Measurements from ENCODE around the gene TDRD9. TPM values are rescaled to one million over a fixed set of nuclear protein-coding genes. Genes with fewer than 3 reads are reported as not detected.
"Not testable (repeated sequence)": the region's sequence is repeated elsewhere in the genome, so short reads cannot be mapped to it uniquely, and the experiment has no call there.

TDRD9 gene
- total RNA-seq, 1 donor from 2014 or later = not detected

GRCh38 chr14:103886304-103887169 lies 41.7 kb upstream of the TDRD9 start:
- Mint-ChIP-seq H3K4me3 (ENCODE audit: unreplicated experiment) (peak overlapping the region; percentile 27), H3K4me1 (ENCODE audit: low read depth, unreplicated experiment) (peaks cover 6% of the 10 kb centered on the region), H3K36me3 (ENCODE audit: low read depth, unreplicated experiment) (no peaks in the 10 kb centered on the region), H3K27me3 (ENCODE audit: low read depth, unreplicated experiment) (peaks cover 22% of the 10 kb centered on the region), H3K9me3 (ENCODE audit: unreplicated experiment) (no peaks in the 10 kb centered on the region), H3K27ac (ENCODE audit: unreplicated experiment) (no peak overlapping the region)
- no peak overlapping the region for H3K9ac ChIP-seq (ENCODE audit: low read length)
- H3K27ac ChIP-seq (ENCODE audit: low read depth, low read length) = no peak overlapping the region
- no peaks in the 10 kb centered on the region for H3K79me2 ChIP-seq (ENCODE audit: insufficient read depth, low read length)
- H3K9me3 ChIP-seq (ENCODE audit: insufficient read depth, low read depth, low read length) = no peaks in the 10 kb centered on the region
- H3K4me2 ChIP-seq (ENCODE audit: low read length) = no peak overlapping the region
- H3K4me3 ChIP-seq (ENCODE audit: insufficient read depth, low read depth, low read length) = no peak overlapping the region
- H4K20me1 ChIP-seq (ENCODE audit: insufficient read depth, low read length) = no peaks in the 10 kb centered on the region
- H3K36me3 ChIP-seq (ENCODE audit: insufficient read depth, low read length) = no peaks in the 10 kb centered on the region
- TF ChIP-seq, protein P1, sequence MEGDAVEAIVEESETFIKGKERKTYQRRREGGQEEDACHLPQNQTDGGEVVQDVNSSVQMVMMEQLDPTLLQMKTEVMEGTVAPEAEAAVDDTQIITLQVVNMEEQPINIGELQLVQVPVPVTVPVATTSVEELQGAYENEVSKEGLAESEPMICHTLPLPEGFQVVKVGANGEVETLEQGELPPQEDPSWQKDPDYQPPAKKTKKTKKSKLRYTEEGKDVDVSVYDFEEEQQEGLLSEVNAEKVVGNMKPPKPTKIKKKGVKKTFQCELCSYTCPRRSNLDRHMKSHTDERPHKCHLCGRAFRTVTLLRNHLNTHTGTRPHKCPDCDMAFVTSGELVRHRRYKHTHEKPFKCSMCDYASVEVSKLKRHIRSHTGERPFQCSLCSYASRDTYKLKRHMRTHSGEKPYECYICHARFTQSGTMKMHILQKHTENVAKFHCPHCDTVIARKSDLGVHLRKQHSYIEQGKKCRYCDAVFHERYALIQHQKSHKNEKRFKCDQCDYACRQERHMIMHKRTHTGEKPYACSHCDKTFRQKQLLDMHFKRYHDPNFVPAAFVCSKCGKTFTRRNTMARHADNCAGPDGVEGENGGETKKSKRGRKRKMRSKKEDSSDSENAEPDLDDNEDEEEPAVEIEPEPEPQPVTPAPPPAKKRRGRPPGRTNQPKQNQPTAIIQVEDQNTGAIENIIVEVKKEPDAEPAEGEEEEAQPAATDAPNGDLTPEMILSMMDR (IDR thresholded peaks at IDR 0.05; ENCODE audit: insufficient read depth, low read depth, low read length) = peak; percentile 14
- no peak for TF ChIP-seq EZH2 (IDR thresholded peaks at IDR 0.05; ENCODE audit: insufficient read depth, low read length)
- DNase-seq (ENCODE audit: low read depth) (no peak), FAIRE-seq (no peak)
- H2AFZ ChIP-seq (ENCODE audit: low read depth, low read length) = no peak overlapping the region
- H3K4me1 ChIP-seq (ENCODE audit: insufficient read depth, low read length) = peaks cover 3% of the 10 kb centered on the region
- H3K27me3 ChIP-seq (ENCODE audit: insufficient read depth, low read length) = peaks cover 13% of the 10 kb centered on the region

GRCh38 chr14:103887170-103887501 lies 41.1 kb upstream of the TDRD9 start:
- Histone ChIP-seq H3K4me2 (ENCODE audit: low read length) (no peak overlapping the region), H3K9ac (ENCODE audit: low read length) (no peak overlapping the region), H3K4me1 (ENCODE audit: insufficient read depth, low read length) (peaks cover 3% of the 10 kb centered on the region), H4K20me1 (ENCODE audit: insufficient read depth, low read length) (no peaks in the 10 kb centered on the region), H3K27me3 (ENCODE audit: insufficient read depth, low read length) (peaks cover 13% of the 10 kb centered on the region), H3K36me3 (ENCODE audit: insufficient read depth, low read length) (no peaks in the 10 kb centered on the region), H3K4me3 (ENCODE audit: insufficient read depth, low read depth, low read length) (no peak overlapping the region), H2AFZ (ENCODE audit: low read depth, low read length) (no peak overlapping the region), H3K27ac (ENCODE audit: low read depth, low read length) (no peak overlapping the region), H3K79me2 (ENCODE audit: insufficient read depth, low read length) (no peaks in the 10 kb centered on the region), H3K9me3 (ENCODE audit: insufficient read depth, low read depth, low read length) (no peaks in the 10 kb centered on the region)
- Mint-ChIP-seq H3K36me3 (ENCODE audit: low read depth, unreplicated experiment) (no peaks in the 10 kb centered on the region), H3K27me3 (ENCODE audit: low read depth, unreplicated experiment) (peaks cover 19% of the 10 kb centered on the region), H3K4me3 (ENCODE audit: unreplicated experiment) (no peak overlapping the region), H3K27ac (ENCODE audit: unreplicated experiment) (no peak overlapping the region), H3K9me3 (ENCODE audit: unreplicated experiment) (no peaks in the 10 kb centered on the region), H3K4me1 (ENCODE audit: low read depth, unreplicated experiment) (peaks cover 6% of the 10 kb centered on the region)
- no peak for FAIRE-seq
- no peak for DNase-seq (ENCODE audit: low read depth)
- TF ChIP-seq, protein P1 (IDR thresholded peaks at IDR 0.05; ENCODE audit: insufficient read depth, low read depth, low read length) = no peak
- TF ChIP-seq EZH2 (IDR thresholded peaks at IDR 0.05; ENCODE audit: insufficient read depth, low read length) = no peak

GRCh38 chr14:103887557-103888115 lies 40.6 kb upstream of the TDRD9 start:
- H3K27ac Mint-ChIP-seq (ENCODE audit: unreplicated experiment) = no peak overlapping the region
- no peaks in the 10 kb centered on the region for H3K9me3 Mint-ChIP-seq (ENCODE audit: unreplicated experiment)
- TF ChIP-seq EZH2 (IDR thresholded peaks at IDR 0.05; ENCODE audit: insufficient read depth, low read length) = no peak
- TF ChIP-seq, protein P1 (IDR thresholded peaks at IDR 0.05; ENCODE audit: insufficient read depth, low read depth, low read length) = no peak
- Histone ChIP-seq H3K36me3 (ENCODE audit: insufficient read depth, low read length) (no peaks in the 10 kb centered on the region), H3K9ac (ENCODE audit: low read length) (no peak overlapping the region), H3K79me2 (ENCODE audit: insufficient read depth, low read length) (no peaks in the 10 kb centered on the region), H3K4me2 (ENCODE audit: low read length) (no peak overlapping the region), H2AFZ (ENCODE audit: low read depth, low read length) (no peak overlapping the region), H3K4me3 (ENCODE audit: insufficient read depth, low read depth, low read length) (no peak overlapping the region), H3K27ac (ENCODE audit: low read depth, low read length) (no peak overlapping the region), H4K20me1 (ENCODE audit: insufficient read depth, low read length) (no peaks in the 10 kb centered on the region), H3K4me1 (ENCODE audit: insufficient read depth, low read length) (peaks cover 3% of the 10 kb centered on the region), H3K9me3 (ENCODE audit: insufficient read depth, low read depth, low read length) (no peaks in the 10 kb centered on the region), H3K27me3 (ENCODE audit: insufficient read depth, low read length) (peaks cover 13% of the 10 kb centered on the region)
- H3K4me1 Mint-ChIP-seq (ENCODE audit: low read depth, unreplicated experiment) = peaks cover 6% of the 10 kb centered on the region
- FAIRE-seq (no peak), DNase-seq (ENCODE audit: low read depth) (no peak)
- H3K27me3 Mint-ChIP-seq (ENCODE audit: low read depth, unreplicated experiment) = peaks cover 16% of the 10 kb centered on the region
- H3K4me3 Mint-ChIP-seq (ENCODE audit: unreplicated experiment) = no peak overlapping the region
- no peaks in the 10 kb centered on the region for H3K36me3 Mint-ChIP-seq (ENCODE audit: low read depth, unreplicated experiment)

DNA sequence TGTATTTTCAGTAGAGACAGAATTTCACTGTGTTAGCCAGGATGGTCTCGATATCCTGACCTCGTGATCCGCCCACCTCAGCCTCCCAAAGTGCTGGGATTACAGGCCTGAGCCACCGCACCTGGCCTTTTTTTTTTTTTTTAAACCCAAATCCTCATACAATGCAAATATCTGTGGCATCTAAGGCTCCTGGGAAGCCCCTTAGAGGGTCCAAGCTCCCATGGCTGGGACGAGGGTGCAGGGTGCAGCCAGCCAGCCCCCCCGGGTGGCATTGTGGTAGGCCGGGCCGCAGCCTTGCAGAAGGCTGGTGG lies 39.3 kb upstream of the TDRD9 start:
- H3K27ac Mint-ChIP-seq (ENCODE audit: unreplicated experiment); H3K27ac ChIP-seq (ENCODE audit: low read depth, low read length); H3K4me1 ChIP-seq (ENCODE audit: insufficient read depth, low read length); H3K79me2 ChIP-seq (ENCODE audit: insufficient read depth, low read length); H3K4me3 ChIP-seq (ENCODE audit: insufficient read depth, low read depth, low read length); H3K4me2 ChIP-seq (ENCODE audit: low read length); H3K4me1 Mint-ChIP-seq (ENCODE audit: low read depth, unreplicated experiment); H4K20me1 ChIP-seq (ENCODE audit: insufficient read depth, low read length); FAIRE-seq; H3K36me3 Mint-ChIP-seq (ENCODE audit: low read depth, unreplicated experiment); H3K4me3 Mint-ChIP-seq (ENCODE audit: unreplicated experiment); DNase-seq (ENCODE audit: low read depth); H3K9me3 ChIP-seq (ENCODE audit: insufficient read depth, low read depth, low read length); H3K9me3 Mint-ChIP-seq (ENCODE audit: unreplicated experiment); H3K36me3 ChIP-seq (ENCODE audit: insufficient read depth, low read length); H3K9ac ChIP-seq (ENCODE audit: low read length); H2AFZ ChIP-seq (ENCODE audit: low read depth, low read length): not testable (repeated sequence)
- peaks cover 16% of the 10 kb centered on the region for H3K27me3 Mint-ChIP-seq (ENCODE audit: low read depth, unreplicated experiment)
- H3K27me3 ChIP-seq (ENCODE audit: insufficient read depth, low read length) = peaks cover 13% of the 10 kb centered on the region
